RWPE2 (cell line): ENCODE data around the gene FEZF2.
A peak's percentile ranks its signal among the peaks of the same experiment; 100 is the strongest.

ENCODE experiments used
- ATAC-seq: fragments of 200-7000 bp; cut with Tn5 transposase; 3 replicates; pipeline ENCODE4 v1.9.1; 2021; ENCODE audit warnings: low read depth
- DNase-seq: peaks from one replicate; pipeline ENCODE4 v3.0.0-alpha.2; 2020; ENCODE audit warnings: low spot score
- H3K27ac ChIP-seq: fragments of 450-650 bp; 2 replicates; pipeline ENCODE4 v1.5.1; 2017; ENCODE audit warnings: mild to moderate bottlenecking; ENCODE audit not compliant: poor library complexity, severe bottlenecking
- H3K27me3 ChIP-seq: fragments of 250-450 bp; sonication (Bioruptor Pico); 2 replicates; pipeline ENCODE4 v1.5.1; 2021; ENCODE audit warnings: mild to moderate bottlenecking, moderate library complexity; ENCODE audit not compliant: insufficient read depth, poor library complexity, severe bottlenecking
- H3K36me3 ChIP-seq: fragments of 250-450 bp; sonication (Bioruptor Pico); 2 replicates; pipeline ENCODE4 v1.5.1; 2020; ENCODE audit warnings: low read depth, mild to moderate bottlenecking, moderate library complexity
- H3K4me1 ChIP-seq: fragments of 250-450 bp; sonication (Bioruptor Pico); 2 replicates; pipeline ENCODE4 v1.5.1; 2021; ENCODE audit warnings: mild to moderate bottlenecking, moderate library complexity; ENCODE audit not compliant: insufficient read depth, poor library complexity, severe bottlenecking
- H3K4me3 ChIP-seq: fragments of 250-450 bp; sonication (Bioruptor Pico); 2 replicates; pipeline ENCODE4 v1.5.1; 2021; ENCODE audit warnings: mild to moderate bottlenecking, moderate library complexity; ENCODE audit not compliant: severe bottlenecking
- H3K9me3 ChIP-seq: fragments of 250-450 bp; sonication (Bioruptor Pico); 2 replicates; pipeline ENCODE4 v1.5.1; 2021; ENCODE audit warnings: mild to moderate bottlenecking, moderate library complexity; ENCODE audit not compliant: severe bottlenecking
- CTCF ChIP-seq: fragments of 450-650 bp; IDR thresholded peaks from one replicate; pipeline ENCODE4 v1.5.1; 2017; ENCODE audit warnings: mild to moderate bottlenecking, moderate library complexity; ENCODE audit not compliant: poor library complexity, severe bottlenecking

The FEZF2 gene

DNA sequence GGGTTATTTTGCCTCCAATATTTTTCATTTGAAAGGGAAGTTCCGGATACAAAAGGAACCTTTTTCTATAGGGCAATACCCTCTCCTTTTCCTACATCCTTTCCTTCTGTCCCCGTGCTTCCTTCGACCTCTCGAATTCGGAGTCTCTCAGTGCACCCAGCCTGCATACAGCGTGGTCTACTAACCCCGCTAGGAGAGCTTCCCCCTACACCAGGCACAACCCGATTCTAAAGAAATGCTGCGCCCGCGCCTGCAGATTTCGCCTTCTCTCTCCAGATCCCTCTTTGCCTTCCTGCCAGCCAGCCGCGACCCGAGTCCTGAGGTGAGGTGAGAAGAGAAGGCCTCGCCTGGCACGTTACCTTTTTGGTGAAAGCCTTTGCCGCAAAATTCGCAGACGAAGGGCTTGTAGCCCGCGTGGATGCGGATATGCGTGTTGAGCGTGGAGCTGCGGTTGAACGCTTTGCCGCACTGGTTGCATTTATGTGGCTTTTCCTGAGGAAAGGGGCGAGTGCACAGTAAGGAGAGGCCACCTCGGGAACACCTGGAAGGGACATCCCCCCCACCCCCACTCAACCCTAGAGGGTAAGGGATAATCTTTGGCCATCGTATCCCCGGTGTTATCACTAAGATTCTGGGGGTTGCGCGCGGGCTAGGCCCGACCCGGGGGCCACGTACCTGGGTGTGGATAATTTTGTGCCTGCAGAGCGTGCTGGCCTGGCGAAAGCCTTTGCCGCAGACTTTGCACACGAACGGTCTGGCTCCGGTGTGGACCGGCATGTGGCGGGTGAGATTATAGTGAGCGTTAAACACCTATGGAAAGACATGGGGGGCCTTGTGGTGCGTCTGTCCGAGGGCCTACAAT is 2.3 kb downstream of the FEZF2 start:
- no peak for ATAC-seq
- DNase-seq = no peak
- no peak for TF ChIP-seq CTCF
- no peak overlapping the region for H3K27ac ChIP-seq
- peaks cover 100% of the 10 kb centered on the region for H3K27me3 ChIP-seq
- H3K36me3 ChIP-seq = no peaks in the 10 kb centered on the region
- H3K4me3 ChIP-seq = no peak overlapping the region
- no peaks in the 10 kb centered on the region for H3K4me1 ChIP-seq
- H3K9me3 ChIP-seq = no peaks in the 10 kb centered on the region

GRCh38 chr3:62370112-62370857 is 3.1 kb downstream of the FEZF2 start:
- no peaks in the 10 kb centered on the region for H3K36me3 ChIP-seq
- H3K4me3 ChIP-seq = no peak overlapping the region
- DNase-seq (no peak), ATAC-seq (no peak)
- H3K4me1 ChIP-seq = no peaks in the 10 kb centered on the region
- no peaks in the 10 kb centered on the region for H3K9me3 ChIP-seq
- peaks cover 100% of the 10 kb centered on the region for H3K27me3 ChIP-seq
- H3K27ac ChIP-seq = no peak overlapping the region
- no peak for TF ChIP-seq CTCF

DNA sequence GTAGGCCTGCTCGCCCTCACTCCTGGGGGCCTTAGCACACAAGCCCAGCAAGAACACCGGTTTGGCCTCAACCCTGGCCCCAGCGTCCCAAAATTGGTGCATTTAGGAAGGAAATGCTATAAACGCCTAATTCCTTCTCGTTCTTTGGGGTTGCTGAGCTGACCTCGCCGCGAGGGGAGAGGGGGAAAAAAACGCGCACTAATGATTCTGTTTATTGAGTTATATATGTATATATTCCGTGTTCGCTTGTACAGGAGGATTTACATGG is 3.9 kb downstream of the FEZF2 start:
- H3K27ac ChIP-seq = no peak overlapping the region
- ATAC-seq (no peak), DNase-seq (no peak)
- peaks cover 96% of the 10 kb centered on the region for H3K27me3 ChIP-seq
- no peak overlapping the region for H3K4me3 ChIP-seq
- no peaks in the 10 kb centered on the region for H3K9me3 ChIP-seq
- no peaks in the 10 kb centered on the region for H3K4me1 ChIP-seq
- no peak for TF ChIP-seq CTCF
- no peaks in the 10 kb centered on the region for H3K36me3 ChIP-seq

GRCh38 chr3:62368705-62369475 is 4.5 kb downstream of the FEZF2 start:
- H3K4me1 ChIP-seq = no peaks in the 10 kb centered on the region
- TF ChIP-seq CTCF = peak; percentile 8
- no peaks in the 10 kb centered on the region for H3K36me3 ChIP-seq
- no peak overlapping the region for H3K27ac ChIP-seq
- peaks cover 96% of the 10 kb centered on the region for H3K27me3 ChIP-seq
- no peak overlapping the region for H3K4me3 ChIP-seq
- DNase-seq (no peak), ATAC-seq (no peak)
- H3K9me3 ChIP-seq = no peaks in the 10 kb centered on the region
